ENCODE measurements around the gene EDIL3. TPM values are rescaled to one million over a fixed set of nuclear protein-coding genes. Genes with fewer than 3 reads are reported as not detected.
"Not testable (repeated sequence)": the region's sequence is repeated elsewhere in the genome, so short reads cannot be mapped to it uniquely, and the experiment has no call there.

The EDIL3 gene
- total RNA-seq, 2 donors from 2014 or later, result 2.2 to 17.5 TPM

DNA sequence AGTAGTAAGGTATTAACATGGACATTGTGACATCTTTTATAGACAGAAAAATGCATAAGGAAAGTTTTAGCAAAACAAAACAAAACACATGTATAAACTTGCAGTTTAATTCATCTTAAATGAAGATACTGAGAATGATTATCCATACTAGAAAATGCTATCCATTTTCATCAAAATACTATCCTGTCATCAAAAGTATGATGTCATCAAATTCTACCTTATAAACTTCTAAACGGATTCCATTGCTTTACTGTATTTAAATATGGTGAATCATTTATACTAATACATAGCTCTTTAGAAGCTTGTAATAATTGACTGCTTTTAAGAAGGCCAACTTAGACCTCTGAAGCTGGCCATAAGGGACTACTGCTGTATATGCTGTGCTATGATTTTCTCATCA lies 221.0 kb downstream of the EDIL3 start:
- H3K27ac ChIP-seq (ENCODE audit: low read depth, low read length), result no peak overlapping the region
- no peak overlapping the region for H3K4me3 ChIP-seq (ENCODE audit: low read length)
- H3K9ac ChIP-seq (ENCODE audit: extremely low read depth, low read length, poor library complexity, severe bottlenecking), result no peak overlapping the region
- DNase-seq, result no peak
- Mint-ChIP-seq H3K27me3 (ENCODE audit: insufficient read depth) (no peaks in the 10 kb centered on the region), H3K27ac (no peak overlapping the region), H3K9me3 (no peaks in the 10 kb centered on the region), H3K36me3 (ENCODE audit: low read depth) (no peaks in the 10 kb centered on the region), H3K4me1 (no peaks in the 10 kb centered on the region), H3K4me3 (no peak overlapping the region)
- H3K27me3 ChIP-seq (ENCODE audit: control insufficient read depth, insufficient read depth, low read length, poor library complexity, severe bottlenecking), result no peaks in the 10 kb centered on the region
- no CpG with 5 or more reads among the region's 1 CpG for WGBS, 2 experiments (ENCODE audit: insufficient coverage in 1 of 2, insufficient read length in 1 of 2)
- TF ChIP-seq, protein P1, sequence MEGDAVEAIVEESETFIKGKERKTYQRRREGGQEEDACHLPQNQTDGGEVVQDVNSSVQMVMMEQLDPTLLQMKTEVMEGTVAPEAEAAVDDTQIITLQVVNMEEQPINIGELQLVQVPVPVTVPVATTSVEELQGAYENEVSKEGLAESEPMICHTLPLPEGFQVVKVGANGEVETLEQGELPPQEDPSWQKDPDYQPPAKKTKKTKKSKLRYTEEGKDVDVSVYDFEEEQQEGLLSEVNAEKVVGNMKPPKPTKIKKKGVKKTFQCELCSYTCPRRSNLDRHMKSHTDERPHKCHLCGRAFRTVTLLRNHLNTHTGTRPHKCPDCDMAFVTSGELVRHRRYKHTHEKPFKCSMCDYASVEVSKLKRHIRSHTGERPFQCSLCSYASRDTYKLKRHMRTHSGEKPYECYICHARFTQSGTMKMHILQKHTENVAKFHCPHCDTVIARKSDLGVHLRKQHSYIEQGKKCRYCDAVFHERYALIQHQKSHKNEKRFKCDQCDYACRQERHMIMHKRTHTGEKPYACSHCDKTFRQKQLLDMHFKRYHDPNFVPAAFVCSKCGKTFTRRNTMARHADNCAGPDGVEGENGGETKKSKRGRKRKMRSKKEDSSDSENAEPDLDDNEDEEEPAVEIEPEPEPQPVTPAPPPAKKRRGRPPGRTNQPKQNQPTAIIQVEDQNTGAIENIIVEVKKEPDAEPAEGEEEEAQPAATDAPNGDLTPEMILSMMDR (conservative IDR thresholded peaks at IDR 0.05), result no peak
- H3K36me3 ChIP-seq (ENCODE audit: control insufficient read depth, insufficient read depth, low read length), result no peaks in the 10 kb centered on the region
- H3K4me1 ChIP-seq (ENCODE audit: control insufficient read depth, insufficient read depth, low read length), result no peaks in the 10 kb centered on the region
- no peaks in the 10 kb centered on the region for H3K9me3 ChIP-seq (ENCODE audit: control insufficient read depth, low read length)

DNA sequence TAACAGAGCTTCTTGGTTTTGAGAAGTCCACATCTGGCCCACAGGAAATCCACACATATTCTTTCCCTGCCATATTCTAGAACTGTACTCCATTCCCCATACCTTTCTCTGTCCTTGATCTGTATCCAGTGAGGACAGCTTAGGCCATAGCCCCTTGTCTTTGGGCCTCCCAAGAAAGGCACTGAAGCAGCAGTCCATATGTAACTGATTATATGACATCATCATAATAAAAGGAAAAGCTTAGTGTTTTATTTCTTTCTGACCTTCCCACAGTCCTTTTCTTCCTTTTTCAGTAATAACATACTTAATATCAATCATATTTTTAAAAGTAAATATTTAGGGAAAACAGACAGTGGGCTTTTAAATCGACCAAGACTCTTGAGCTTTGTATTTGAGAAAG lies 222.0 kb downstream of the EDIL3 start:
- Histone ChIP-seq H3K4me1 (ENCODE audit: control insufficient read depth, insufficient read depth, low read length) (no peaks in the 10 kb centered on the region), H3K27ac (ENCODE audit: low read depth, low read length) (no peak overlapping the region), H3K4me3 (ENCODE audit: low read length) (no peak overlapping the region), H3K27me3 (ENCODE audit: control insufficient read depth, insufficient read depth, low read length, poor library complexity, severe bottlenecking) (no peaks in the 10 kb centered on the region), H3K36me3 (ENCODE audit: control insufficient read depth, insufficient read depth, low read length) (no peaks in the 10 kb centered on the region), H3K9ac (ENCODE audit: extremely low read depth, low read length, poor library complexity, severe bottlenecking) (no peak overlapping the region), H3K9me3 (ENCODE audit: control insufficient read depth, low read length) (no peaks in the 10 kb centered on the region)
- H3K4me1 Mint-ChIP-seq, result no peaks in the 10 kb centered on the region
- 86% methylated on average over 1 of the region's 1 CpG; no CpG with 5 or more reads in 1 of the 2 experiments for WGBS, 2 experiments (ENCODE audit: insufficient coverage in 1 of 2, insufficient read length in 1 of 2)
- no peaks in the 10 kb centered on the region for H3K9me3 Mint-ChIP-seq
- H3K4me3 Mint-ChIP-seq, result no peak overlapping the region
- H3K27me3 Mint-ChIP-seq (ENCODE audit: insufficient read depth), result no peaks in the 10 kb centered on the region
- TF ChIP-seq, protein P1 (conservative IDR thresholded peaks at IDR 0.05), result no peak
- no peak overlapping the region for H3K27ac Mint-ChIP-seq
- H3K36me3 Mint-ChIP-seq (ENCODE audit: low read depth), result no peaks in the 10 kb centered on the region
- no peak for DNase-seq

DNA sequence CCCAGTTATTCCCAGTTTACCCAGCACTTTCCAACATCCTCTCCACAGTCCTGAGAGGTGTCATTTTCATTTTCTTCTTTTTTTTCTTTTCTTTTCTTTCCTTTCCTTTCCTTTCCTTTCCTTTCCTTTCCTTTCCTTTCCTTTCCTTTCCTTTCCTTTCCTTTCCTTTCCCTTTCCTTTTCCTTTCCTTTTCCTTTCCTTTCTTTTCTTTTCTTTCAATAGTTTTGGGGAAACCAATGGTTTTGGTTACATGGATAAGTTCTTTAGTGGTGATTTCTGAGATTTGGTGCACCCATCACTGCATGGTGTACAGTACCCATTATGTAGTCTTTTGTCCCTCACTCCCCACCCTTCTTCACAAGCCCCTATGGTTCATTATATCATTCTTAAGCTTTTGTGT lies 224.0 kb downstream of the EDIL3 start:
- H3K4me1 Mint-ChIP-seq; H3K27ac Mint-ChIP-seq; DNase-seq; H3K36me3 ChIP-seq (ENCODE audit: control insufficient read depth, insufficient read depth, low read length); H3K27me3 ChIP-seq (ENCODE audit: control insufficient read depth, insufficient read depth, low read length, poor library complexity, severe bottlenecking); H3K4me1 ChIP-seq (ENCODE audit: control insufficient read depth, insufficient read depth, low read length); H3K9me3 ChIP-seq (ENCODE audit: control insufficient read depth, low read length); H3K27me3 Mint-ChIP-seq (ENCODE audit: insufficient read depth); H3K4me3 ChIP-seq (ENCODE audit: low read length); H3K36me3 Mint-ChIP-seq (ENCODE audit: low read depth); H3K4me3 Mint-ChIP-seq; H3K9ac ChIP-seq (ENCODE audit: extremely low read depth, low read length, poor library complexity, severe bottlenecking); H3K27ac ChIP-seq (ENCODE audit: low read depth, low read length); H3K9me3 Mint-ChIP-seq: not testable (repeated sequence)

DNA sequence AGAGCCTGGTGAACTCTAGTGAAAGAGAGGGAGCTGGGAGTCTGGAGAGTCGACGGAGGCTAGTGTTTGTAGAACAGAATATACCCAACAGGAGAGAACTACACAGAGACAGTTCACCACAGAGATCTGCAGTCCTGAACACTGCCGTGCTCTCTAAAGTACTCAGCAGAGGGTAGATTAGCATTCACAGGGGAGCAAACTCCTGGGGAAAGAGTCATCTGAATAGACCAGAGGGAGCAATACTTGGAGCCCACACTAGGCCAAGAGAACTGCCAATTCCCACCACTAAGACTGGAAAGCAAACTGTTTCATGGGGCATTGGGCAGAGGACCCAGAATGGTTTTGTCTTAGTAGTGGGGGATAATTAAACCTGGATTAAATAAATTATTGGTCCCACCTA lies 235.6 kb downstream of the EDIL3 start:
- H3K36me3 ChIP-seq (ENCODE audit: control insufficient read depth, insufficient read depth, low read length), result no peaks in the 10 kb centered on the region
- no peak overlapping the region for H3K4me3 ChIP-seq (ENCODE audit: low read length)
- H3K4me3 Mint-ChIP-seq, result no peak overlapping the region
- H3K9me3 Mint-ChIP-seq, result no peaks in the 10 kb centered on the region
- H3K4me1 Mint-ChIP-seq, result no peaks in the 10 kb centered on the region
- no peaks in the 10 kb centered on the region for H3K27me3 Mint-ChIP-seq (ENCODE audit: insufficient read depth)
- peak overlapping the region; percentile 13 for H3K27ac Mint-ChIP-seq
- DNase-seq, result peak; percentile 53
- H3K4me1 ChIP-seq (ENCODE audit: control insufficient read depth, insufficient read depth, low read length), result no peaks in the 10 kb centered on the region
- WGBS, 2 experiments (ENCODE audit: insufficient coverage in 1 of 2, insufficient read length in 1 of 2), result 89 to 96% methylated on average over 3 of the region's 3 CpGs
- no peak overlapping the region for H3K27ac ChIP-seq (ENCODE audit: low read depth, low read length)
- no peak overlapping the region for H3K9ac ChIP-seq (ENCODE audit: extremely low read depth, low read length, poor library complexity, severe bottlenecking)
- H3K36me3 Mint-ChIP-seq (ENCODE audit: low read depth), result no peaks in the 10 kb centered on the region
- no peaks in the 10 kb centered on the region for H3K9me3 ChIP-seq (ENCODE audit: control insufficient read depth, low read length)
- H3K27me3 ChIP-seq (ENCODE audit: control insufficient read depth, insufficient read depth, low read length, poor library complexity, severe bottlenecking), result no peaks in the 10 kb centered on the region
- TF ChIP-seq, protein P1 (conservative IDR thresholded peaks at IDR 0.05), result peak; percentile 31

Measured in endodermal cell (in vitro differentiated cells).